Measurements from ENCODE around the gene CLK1. TPM values are rescaled to one million over a fixed set of nuclear protein-coding genes. Genes with fewer than 3 reads are reported as not detected.
"Not testable (repeated sequence)": the region's sequence is repeated elsewhere in the genome, so short reads cannot be mapped to it uniquely, and the experiment has no call there.

The CLK1 gene
- total and polyA plus RNA-seq, 12 donors = 34.4 to 2,325 (median 84.8) TPM

DNA sequence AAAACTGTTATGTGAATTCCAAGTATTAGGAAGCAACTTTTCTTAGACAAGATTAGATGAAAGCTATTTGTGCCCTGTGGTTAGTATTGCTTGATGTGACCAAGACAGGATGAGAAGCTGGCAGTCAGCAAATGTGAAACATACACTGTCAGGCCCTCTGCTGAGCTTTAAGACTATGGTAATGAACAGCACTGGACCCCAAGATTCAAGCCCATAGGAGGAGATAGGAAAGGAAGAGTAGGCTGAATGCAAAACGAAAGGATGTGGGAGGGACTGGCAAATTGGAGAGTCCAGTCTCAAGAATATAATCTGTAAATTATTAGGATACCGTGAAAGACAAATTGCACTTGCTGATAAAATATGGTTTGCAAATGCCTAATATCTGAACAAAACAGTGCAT is 36.4 kb downstream of the CLK1 start:
- TF ChIP-seq, protein P1, sequence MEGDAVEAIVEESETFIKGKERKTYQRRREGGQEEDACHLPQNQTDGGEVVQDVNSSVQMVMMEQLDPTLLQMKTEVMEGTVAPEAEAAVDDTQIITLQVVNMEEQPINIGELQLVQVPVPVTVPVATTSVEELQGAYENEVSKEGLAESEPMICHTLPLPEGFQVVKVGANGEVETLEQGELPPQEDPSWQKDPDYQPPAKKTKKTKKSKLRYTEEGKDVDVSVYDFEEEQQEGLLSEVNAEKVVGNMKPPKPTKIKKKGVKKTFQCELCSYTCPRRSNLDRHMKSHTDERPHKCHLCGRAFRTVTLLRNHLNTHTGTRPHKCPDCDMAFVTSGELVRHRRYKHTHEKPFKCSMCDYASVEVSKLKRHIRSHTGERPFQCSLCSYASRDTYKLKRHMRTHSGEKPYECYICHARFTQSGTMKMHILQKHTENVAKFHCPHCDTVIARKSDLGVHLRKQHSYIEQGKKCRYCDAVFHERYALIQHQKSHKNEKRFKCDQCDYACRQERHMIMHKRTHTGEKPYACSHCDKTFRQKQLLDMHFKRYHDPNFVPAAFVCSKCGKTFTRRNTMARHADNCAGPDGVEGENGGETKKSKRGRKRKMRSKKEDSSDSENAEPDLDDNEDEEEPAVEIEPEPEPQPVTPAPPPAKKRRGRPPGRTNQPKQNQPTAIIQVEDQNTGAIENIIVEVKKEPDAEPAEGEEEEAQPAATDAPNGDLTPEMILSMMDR (IDR thresholded peaks at IDR 0.05) = no peak
- TF ChIP-seq POLR2A (IDR thresholded peaks at IDR 0.05) = no peak
- intact Hi-C loops (cut with DNase I) = no loop called here
- Histone ChIP-seq H3K36me3 (replicated peaks in 1 of 2) (no peaks in the 10 kb centered on the region), H3K27me3 (no peaks in the 10 kb centered on the region), H3K9me3 (replicated peaks in 1 of 3) (no peaks in the 10 kb centered on the region), H3K27ac (peak overlapping the region in 2 of 5 donors; percentile 57 to 70), H3K4me3 (no peak overlapping the region), H3K4me1 (replicated peaks in 1 of 2) (peaks cover 21 to 26% of the 10 kb centered on the region in 2 donors)
- no peak for DNase-seq
- 81 to 87% (median 84%) methylated on average over 2 of the region's 2 CpGs for WGBS, 4 donors

DNA sequence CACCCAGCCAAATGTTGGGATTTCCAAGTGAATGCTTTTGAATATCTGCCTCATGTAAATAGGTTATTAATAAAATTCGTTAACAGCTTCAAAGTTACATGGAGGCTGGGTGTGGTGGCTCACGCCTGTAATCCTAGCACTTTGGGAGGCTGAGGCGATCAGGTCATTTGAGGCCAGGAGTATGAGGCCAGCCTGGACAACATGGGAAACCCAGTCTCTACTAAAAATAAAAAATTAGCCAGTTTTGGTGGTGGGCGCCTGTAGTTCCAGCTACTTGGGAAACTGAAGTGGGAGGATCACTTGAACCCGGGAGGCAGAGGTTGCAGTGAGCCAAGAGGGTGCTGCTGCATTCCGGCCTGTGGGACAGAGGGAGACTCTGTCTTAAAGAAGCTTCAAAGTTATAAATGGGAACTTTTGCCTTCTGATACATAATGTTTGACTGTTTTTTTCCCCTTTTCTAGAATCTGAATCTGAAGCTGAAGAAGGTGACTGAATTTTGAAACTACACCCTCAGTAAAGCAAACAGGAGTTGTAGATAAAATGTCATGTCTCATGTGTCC is 42.7 kb downstream of the CLK1 start:
- TF ChIP-seq POLR2A (IDR thresholded peaks at IDR 0.05) = no peak
- TF ChIP-seq, protein P1 (IDR thresholded peaks at IDR 0.05) = no peak
- H3K36me3 ChIP-seq (replicated peaks in 1 of 2) = peaks cover 0 to 52% of the 10 kb centered on the region in 2 donors
- intact Hi-C loops (cut with DNase I) = no loop called here
- H3K27ac ChIP-seq = no peak overlapping the region
- peaks cover 13 to 15% of the 10 kb centered on the region in 2 donors for H3K4me1 ChIP-seq (replicated peaks in 1 of 2)
- H3K27me3 ChIP-seq = no peaks in the 10 kb centered on the region
- no peak for DNase-seq
- no peak overlapping the region for H3K4me3 ChIP-seq
- no peaks in the 10 kb centered on the region for H3K9me3 ChIP-seq (replicated peaks in 1 of 3)
- 84 to 91% (median 90%) methylated on average over 5 to 6 of the region's 6 CpGs for WGBS, 4 donors

DNA sequence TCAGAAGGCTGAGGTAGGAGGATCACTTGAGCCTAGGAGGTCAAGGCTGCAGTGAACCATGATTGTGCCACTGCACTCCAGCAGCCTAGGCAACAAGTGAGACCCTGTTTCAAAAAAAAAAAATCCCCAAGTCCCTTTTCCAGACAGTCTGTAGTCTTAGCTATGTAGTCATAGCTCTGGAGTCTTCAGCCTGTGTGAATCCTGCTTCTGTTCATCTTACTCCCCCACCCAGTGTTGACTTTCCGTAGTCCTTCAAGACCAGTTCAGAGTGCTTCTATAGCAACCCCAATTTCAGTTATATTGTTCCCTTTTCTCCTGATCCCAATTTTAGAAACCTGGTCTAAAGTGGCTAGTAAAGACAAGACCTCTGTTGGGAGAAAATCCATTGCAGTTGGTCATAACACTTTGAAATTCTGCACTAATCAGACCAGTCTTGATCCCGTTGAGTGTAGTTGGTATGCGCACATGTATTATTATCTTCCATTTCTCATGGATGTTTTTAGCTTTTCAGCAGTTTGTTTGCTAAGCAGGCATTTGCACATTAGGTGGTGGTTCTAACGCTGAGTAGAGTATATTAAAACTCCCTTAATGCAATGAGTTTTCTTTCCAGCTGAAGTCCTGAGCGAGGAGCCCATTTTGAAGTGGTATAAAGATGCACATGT is 43.8 kb downstream of the CLK1 start:
- Histone ChIP-seq H3K36me3 (replicated peaks in 1 of 2) (peaks cover 0 to 63% of the 10 kb centered on the region in 2 donors), H3K4me1 (replicated peaks in 1 of 2) (peaks cover 5 to 6% of the 10 kb centered on the region in 2 donors), H3K4me3 (no peak overlapping the region), H3K27me3 (no peaks in the 10 kb centered on the region), H3K27ac (no peak overlapping the region), H3K9me3 (replicated peaks in 1 of 3) (no peaks in the 10 kb centered on the region)
- no peak for TF ChIP-seq POLR2A (IDR thresholded peaks at IDR 0.05)
- TF ChIP-seq, protein P1 (IDR thresholded peaks at IDR 0.05) = no peak
- WGBS, 4 donors = 91 to 97% (median 96%) methylated on average over 5 of the region's 5 CpGs
- DNase-seq = no peak
- intact Hi-C loops (cut with DNase I) = no loop called here

DNA sequence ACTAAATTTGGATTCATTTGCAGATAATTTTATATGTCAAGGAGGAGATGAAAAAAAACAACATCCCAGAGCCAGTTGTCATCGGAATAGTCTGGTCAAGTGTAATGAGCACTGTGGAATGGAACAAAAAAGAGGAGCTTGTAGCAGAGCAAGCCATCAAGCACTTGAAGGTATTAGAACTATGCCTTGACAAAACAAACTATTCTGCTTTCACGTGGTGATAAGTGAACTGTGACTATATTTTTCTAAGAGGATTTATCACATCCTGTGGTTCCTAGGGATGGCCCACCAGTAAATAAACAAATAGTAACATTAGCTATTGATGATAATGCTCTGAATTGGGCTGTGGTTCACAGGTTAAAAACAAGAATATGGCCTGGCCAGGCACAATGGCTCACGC is 45.7 kb downstream of the CLK1 start:
- not testable (repeated sequence) for DNase-seq; H3K4me3 ChIP-seq; H3K9me3 ChIP-seq (replicated peaks in 1 of 3); H3K27me3 ChIP-seq
- Histone ChIP-seq H3K4me1 (replicated peaks in 1 of 2) (peaks cover 0 to 22% of the 10 kb centered on the region in 2 donors), H3K27ac (peak overlapping the region in 1 of 5 donors; percentile 13), H3K36me3 (replicated peaks in 1 of 2) (peaks cover 0 to 81% of the 10 kb centered on the region in 2 donors)
- intact Hi-C loops (cut with DNase I) = loop anchor here (5.0 to 10.0 kb wide), 3 partner anchors 39 to 104 kb away; partner anchors contain the start of gene CLK1 (in 1 of the 2)
- 63 to 78% (median 71%) methylated on average over 3 of the region's 3 CpGs for WGBS, 4 donors

All from adrenal gland (tissue), 12 donors.